Esophagus muscularis mucosa (tissue), 4 donors: Measurements from ENCODE around the gene DMXL1. TPM values are rescaled to one million over a fixed set of nuclear protein-coding genes. Genes with fewer than 3 reads are reported as not detected.

Experiments
- DNase-seq: peaks from one replicate; pipeline ENCODE4 v3.0.0-alpha.2; 2017; ENCODE audit errors: extremely low spot score
- H3K27ac ChIP-seq, 4 donors: fragments of 200-600 bp; sonication (generic); replicated peaks in 1 of 4; 1 replicate in 3 of 4; 2 replicates in 1 of 4; pipeline ENCODE4 v1.5.1; 2016 to 2019; ENCODE audit warnings: mild to moderate bottlenecking in 1 of 4
- H3K27me3 ChIP-seq, 4 donors: fragments of 200-600 bp; sonication (generic); one replicate each; pipeline versions ENCODE4 v1.5.1 to v1.6.0; 2016 to 2019
- H3K36me3 ChIP-seq, 4 donors: fragments of 200-600 bp; sonication (generic); one replicate each; pipeline ENCODE4 v1.5.1; 2016 to 2019
- H3K4me1 ChIP-seq, 4 donors: fragments of 200-600 bp; sonication (generic); one replicate each; pipeline ENCODE4 v1.5.1; 2016 to 2019
- H3K4me3 ChIP-seq, 4 donors: fragments of 200-600 bp; sonication (generic); 1 replicate in 2 of 4; 2 replicates in 2 of 4; pipeline ENCODE4 v1.5.1; 2016 to 2019; ENCODE audit warnings: mild to moderate bottlenecking in 4 of 4, moderate library complexity in 1 of 4
- H3K9me3 ChIP-seq, 4 donors: fragments of 200-600 bp; sonication (generic); 1 replicate in 3 of 4; 2 replicates in 1 of 4; pipeline ENCODE4 v1.5.1; 2016 to 2019
- CTCF ChIP-seq, 3 experiments: fragments of 200-600 bp in 2 of 3; fragments of 450-650 bp in 1 of 3; sonication (generic) in 2 of 3; IDR thresholded peaks; one replicate each; pipeline ENCODE4 v1.5.1; 2017 to 2019; ENCODE audit warnings: antibody characterized with exemption in 3 of 3, mild to moderate bottlenecking in 2 of 3, moderate library complexity in 1 of 3
- EP300 ChIP-seq: sonication (generic); formaldehyde crosslinking; IDR thresholded peaks from one replicate; pipeline ENCODE4 v1.6.1; 2017; ENCODE audit warnings: antibody characterized with exemption
- POLR2A ChIP-seq: fragments of 450-650 bp; IDR thresholded peaks from one replicate; pipeline ENCODE4 v1.6.1; 2017; ENCODE audit warnings: antibody characterized with exemption, moderate library complexity, mild to moderate bottlenecking, low read depth
- POLR2AphosphoS5 ChIP-seq, 2 donors: sonication (generic); formaldehyde crosslinking; IDR thresholded peaks; one replicate each; pipeline ENCODE4 v1.6.1; 2017; ENCODE audit warnings: antibody characterized with exemption in 2 of 2
- WGBS: methylation state at CpG from one replicate; pipeline ENCODE4 v1.1.5; 2018; 5-methylcytosine and 5-hydroxymethylcytosine counted together
- intact Hi-C: fragments of 100-400 bp; cut with DNase I; formaldehyde crosslinking; loops from one replicate; pipeline ENCODE4 v1.15.1; 2023
- total RNA-seq, 4 donors: library from RNA; depleted of rRNA; stranded (reverse); fragments of >200 nt; gene quantifications; one replicate each; pipeline versions ENCODE4 v1.1.0 to v1.2.1, GENCODE V29; 2016

Gene DMXL1
- total RNA-seq, 4 donors from 2014 or later: 36.3 to 65.6 (median 39.9) TPM

- Histone ChIP-seq H3K27me3 (no peaks in the 10 kb centered on the region), H3K27ac (no peak overlapping the region), H3K4me1 (no peaks in the 10 kb centered on the region), H3K4me3 (no peak overlapping the region), H3K36me3 (peaks cover 0 to 46% (median 18%) of the 10 kb centered on the region in 4 donors), H3K9me3 (no peaks in the 10 kb centered on the region)
- WGBS: 64% methylated on average over 6 of the region's 6 CpGs
- no peak for DNase-seq
- TF ChIP-seq POLR2A (no peak), POLR2AphosphoS5 (IDR thresholded peaks at IDR 0.05) (no peak), EP300 (no peak), CTCF (IDR thresholded peaks at IDR 0.05) (no peak)
- intact Hi-C loops: no loop called here
Measured at GRCh38 chr5:119218830-119219782, 148.2 kb downstream of the DMXL1 start.

- no peak for DNase-seq
- Histone ChIP-seq H3K4me3 (no peak overlapping the region), H3K27me3 (no peaks in the 10 kb centered on the region), H3K36me3 (peaks cover 0 to 40% (median 19%) of the 10 kb centered on the region in 4 donors), H3K9me3 (no peaks in the 10 kb centered on the region), H3K4me1 (no peaks in the 10 kb centered on the region), H3K27ac (no peak overlapping the region)
- WGBS: 80% methylated on average over 1 of the region's 1 CpG
- no peak for TF ChIP-seq POLR2A
- TF ChIP-seq POLR2AphosphoS5 (IDR thresholded peaks at IDR 0.05): no peak
- TF ChIP-seq EP300: no peak
- no peak for TF ChIP-seq CTCF (IDR thresholded peaks at IDR 0.05)
- intact Hi-C loops: no loop called here
Measured at GRCh38 chr5:119220576-119221197, 149.8 kb downstream of the DMXL1 start.

GRCh38 chr5:119221330-119221729, 150.4 kb downstream of the DMXL1 start:
- intact Hi-C loops: no loop called here
- TF ChIP-seq CTCF (IDR thresholded peaks at IDR 0.05) (no peak), POLR2AphosphoS5 (IDR thresholded peaks at IDR 0.05) (no peak), EP300 (no peak), POLR2A (no peak)
- no peaks in the 10 kb centered on the region for H3K4me1 ChIP-seq
- peaks cover 0 to 39% (median 20%) of the 10 kb centered on the region in 4 donors for H3K36me3 ChIP-seq
- no peaks in the 10 kb centered on the region for H3K9me3 ChIP-seq
- no peak overlapping the region for H3K4me3 ChIP-seq
- H3K27ac ChIP-seq: no peak overlapping the region
- no peaks in the 10 kb centered on the region for H3K27me3 ChIP-seq
- no peak for DNase-seq

GRCh38 chr5:119229950-119230349, 159.1 kb downstream of the DMXL1 start:
- no peaks in the 10 kb centered on the region for H3K27me3 ChIP-seq
- H3K9me3 ChIP-seq: no peaks in the 10 kb centered on the region
- no peak for DNase-seq
- H3K36me3 ChIP-seq: peaks cover 0 to 30% (median 25%) of the 10 kb centered on the region in 4 donors
- no peak overlapping the region for H3K27ac ChIP-seq
- intact Hi-C loops: no loop called here
- no peaks in the 10 kb centered on the region for H3K4me1 ChIP-seq
- H3K4me3 ChIP-seq: no peak overlapping the region
- TF ChIP-seq EP300 (no peak), CTCF (IDR thresholded peaks at IDR 0.05) (no peak)
